CD4-positive, alpha-beta T cell (primary cell): ENCODE measurements around the gene SPOCK1. TPM values are rescaled to one million over a fixed set of nuclear protein-coding genes. Genes with fewer than 3 reads are reported as not detected.

Experiments
- ATAC-seq: fragments of 200-7000 bp; cut with Tn5 transposase; one replicate; pipeline ENCODE4 v1.10.0; 2022; ENCODE audit warnings: mild to moderate bottlenecking; ENCODE audit not compliant: poor library complexity
- CTCF ChIA-PET: fragments of 350-600 bp; sonication (Branson Sonifier 250); formaldehyde crosslinking; loops from one replicate; lab custom pipeline; 2021; ENCODE audit warnings: antibody characterized with exemption, inconsistent platforms; lab: Charles Lee
- POLR2A ChIA-PET: fragments of 350-600 bp; sonication (Branson Sonifier 250); formaldehyde crosslinking; loops from one replicate; lab custom pipeline; 2021; ENCODE audit warnings: antibody characterized with exemption, inconsistent platforms; lab: Charles Lee
- DNase-seq, 14 experiments: peaks; one replicate each; pipeline ENCODE4 v3.0.0-alpha.2; 2013 to 2020; ENCODE audit warnings: mixed read lengths in 2 of 14
- H3K27ac ChIP-seq, 2 donors: one replicate each; pipeline versions ENCODE4 v1.5.1 to v1.7.0; 2013; ENCODE audit warnings: low read length in 2 of 2, low read depth in 1 of 2, mild to moderate bottlenecking in 1 of 2
- H3K27me3 ChIP-seq, 2 experiments: 1 replicate in 1 of 2; 2 replicates in 1 of 2; pipeline versions ENCODE4 v1.6.1 to v1.7.0; 2013; ENCODE audit warnings: low read length in 2 of 2, control low read depth in 1 of 2, mild to moderate bottlenecking in 1 of 2, moderate library complexity in 1 of 2; ENCODE audit not compliant: insufficient read depth in 2 of 2, control insufficient read depth in 1 of 2
- H3K36me3 ChIP-seq: one replicate; pipeline ENCODE4 v1.6.1; 2013; ENCODE audit warnings: low read length, control low read depth; ENCODE audit not compliant: insufficient read depth
- H3K4me1 ChIP-seq: one replicate; pipeline ENCODE4 v1.6.1; 2013; ENCODE audit warnings: low read length, control low read depth; ENCODE audit not compliant: insufficient read depth
- H3K4me3 ChIP-seq: one replicate; pipeline ENCODE4 v1.5.1; 2013; ENCODE audit warnings: mild to moderate bottlenecking, low read length, moderate library complexity
- H3K9me3 ChIP-seq, 2 experiments: 1 replicate in 1 of 2; 2 replicates in 1 of 2; pipeline versions ENCODE4 v1.6.1 to v1.7.0; 2013; ENCODE audit warnings: low read length in 2 of 2, mild to moderate bottlenecking in 2 of 2, control low read depth in 1 of 2, moderate library complexity in 1 of 2; ENCODE audit not compliant: control insufficient read depth in 1 of 2, insufficient read depth in 1 of 2
- H3K27ac Mint-ChIP-seq: one replicate; pipeline ENCODE4 v1.8.0; 2020; ENCODE audit warnings: mixed read lengths
- H3K27me3 Mint-ChIP-seq: one replicate; pipeline ENCODE4 v1.8.0; 2021; ENCODE audit warnings: mixed read lengths
- H3K36me3 Mint-ChIP-seq: one replicate; pipeline ENCODE4 v1.8.0; 2021; ENCODE audit warnings: low read depth, mixed read lengths
- H3K4me1 Mint-ChIP-seq: one replicate; pipeline ENCODE4 v1.8.0; 2021; ENCODE audit warnings: low read depth, mixed read lengths
- H3K4me3 Mint-ChIP-seq: one replicate; pipeline ENCODE4 v1.8.0; 2020; ENCODE audit warnings: mild to moderate bottlenecking, mixed read lengths
- H3K9me3 Mint-ChIP-seq: one replicate; pipeline ENCODE4 v1.8.0; 2020; ENCODE audit warnings: mixed read lengths
- intact Hi-C, 2 experiments: fragments of 100-400 bp; cut with DNase I in 1 of 2; cut with micrococcal nuclease in 1 of 2; formaldehyde crosslinking; loops; one replicate each; pipeline versions ENCODE4 v1.15.1 to v1.9.0; 2023 to 2025; cut with DNase I, micrococcal nuclease
- total RNA-seq, 174 experiments: library from RNA in 2 of 174; stranded (reverse) in 2 of 174; gene quantifications; one replicate each; pipeline ENCODE4 v1.2.3 and lab custom pipeline; 2021 to 2026
- TF ChIP-seq, protein P1 (sequence below): fragments of 200-600 bp; IDR thresholded peaks from one replicate; pipeline ENCODE4 v1.8.0; 2022; ENCODE audit warnings: antibody characterized with exemption, mild to moderate bottlenecking

Gene SPOCK1
- total RNA-seq, 2 experiments from 2014 or later, result not detected

DNA sequence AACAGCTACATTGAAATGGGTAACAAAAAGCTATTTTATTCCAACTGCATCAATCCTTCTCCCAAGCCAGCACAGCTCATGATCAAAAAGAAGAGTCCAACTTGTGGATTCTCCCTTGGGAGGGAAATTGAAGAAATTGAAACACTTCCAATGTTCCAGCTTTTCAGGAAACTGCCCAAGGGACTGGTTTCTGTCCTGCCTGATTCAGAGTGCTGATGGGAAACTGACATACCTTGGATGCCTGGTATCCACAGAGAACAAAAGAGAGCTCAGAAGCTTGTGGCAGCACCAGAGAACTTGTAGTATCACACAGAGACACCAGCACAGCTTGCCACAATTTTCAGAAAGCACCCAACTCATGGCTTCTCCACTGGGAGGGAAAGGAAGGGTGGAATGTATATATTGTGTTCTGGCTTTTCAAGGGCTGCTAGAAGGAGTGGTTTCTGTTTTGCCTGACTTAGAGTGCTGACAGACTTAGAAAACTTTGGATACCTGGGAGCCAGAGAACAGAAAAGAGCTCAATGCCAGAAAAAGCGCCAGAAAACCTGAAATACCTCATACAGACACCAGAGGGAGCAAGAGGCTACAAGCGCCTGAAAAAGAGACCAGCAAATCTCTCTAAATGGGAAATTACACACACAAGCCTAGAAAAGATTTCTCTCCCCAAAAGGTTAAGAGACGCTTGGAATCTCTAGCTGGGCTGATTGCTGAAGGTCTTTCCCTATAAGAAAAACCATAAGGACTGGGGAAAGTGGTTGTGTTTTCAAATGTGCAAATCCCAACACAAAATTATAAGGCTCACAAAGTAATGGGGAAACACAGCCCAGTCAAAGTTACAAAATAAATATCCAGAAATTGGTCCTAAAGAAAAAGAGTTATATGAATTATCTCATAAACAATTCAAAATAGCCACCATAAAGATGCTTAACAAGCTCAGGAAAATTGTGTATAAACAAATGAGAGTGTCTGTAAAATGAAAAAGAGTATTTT lies 178.8 kb downstream of the SPOCK1 start:
- TF ChIP-seq, protein P1, sequence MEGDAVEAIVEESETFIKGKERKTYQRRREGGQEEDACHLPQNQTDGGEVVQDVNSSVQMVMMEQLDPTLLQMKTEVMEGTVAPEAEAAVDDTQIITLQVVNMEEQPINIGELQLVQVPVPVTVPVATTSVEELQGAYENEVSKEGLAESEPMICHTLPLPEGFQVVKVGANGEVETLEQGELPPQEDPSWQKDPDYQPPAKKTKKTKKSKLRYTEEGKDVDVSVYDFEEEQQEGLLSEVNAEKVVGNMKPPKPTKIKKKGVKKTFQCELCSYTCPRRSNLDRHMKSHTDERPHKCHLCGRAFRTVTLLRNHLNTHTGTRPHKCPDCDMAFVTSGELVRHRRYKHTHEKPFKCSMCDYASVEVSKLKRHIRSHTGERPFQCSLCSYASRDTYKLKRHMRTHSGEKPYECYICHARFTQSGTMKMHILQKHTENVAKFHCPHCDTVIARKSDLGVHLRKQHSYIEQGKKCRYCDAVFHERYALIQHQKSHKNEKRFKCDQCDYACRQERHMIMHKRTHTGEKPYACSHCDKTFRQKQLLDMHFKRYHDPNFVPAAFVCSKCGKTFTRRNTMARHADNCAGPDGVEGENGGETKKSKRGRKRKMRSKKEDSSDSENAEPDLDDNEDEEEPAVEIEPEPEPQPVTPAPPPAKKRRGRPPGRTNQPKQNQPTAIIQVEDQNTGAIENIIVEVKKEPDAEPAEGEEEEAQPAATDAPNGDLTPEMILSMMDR, result peak; percentile 46
- Mint-ChIP-seq H3K36me3 (no peaks in the 10 kb centered on the region), H3K4me3 (no peak overlapping the region), H3K27ac (no peak overlapping the region), H3K4me1 (no peaks in the 10 kb centered on the region), H3K9me3 (no peaks in the 10 kb centered on the region), H3K27me3 (peaks cover 40% of the 10 kb centered on the region)
- no peaks in the 10 kb centered on the region for H3K36me3 ChIP-seq
- DNase-seq (peak in 4 of 14 experiments; percentile 3 to 35 (median 29)), ATAC-seq (no peak)
- intact Hi-C loops, result loop anchor here (5.0 to 10.0 kb wide), 3 partner anchors 174 to 812 kb away; partner anchors contain the start of gene SPOCK1 (in 2 of the 2)
- H3K27ac ChIP-seq, result no peak overlapping the region
- H3K4me1 ChIP-seq, result no peaks in the 10 kb centered on the region
- H3K9me3 ChIP-seq, result peaks cover 0 to 4% of the 10 kb centered on the region in 2 experiments
- POLR2A ChIA-PET, result no interaction called here
- peaks cover 0 to 12% of the 10 kb centered on the region in 2 experiments for H3K27me3 ChIP-seq
- CTCF ChIA-PET, result interaction anchor here (1.0 kb wide), 1 partner anchor 10 kb away, joined by 4 read pairs; no protein-coding TSS in a partner anchor
- H3K4me3 ChIP-seq, result no peak overlapping the region

DNA sequence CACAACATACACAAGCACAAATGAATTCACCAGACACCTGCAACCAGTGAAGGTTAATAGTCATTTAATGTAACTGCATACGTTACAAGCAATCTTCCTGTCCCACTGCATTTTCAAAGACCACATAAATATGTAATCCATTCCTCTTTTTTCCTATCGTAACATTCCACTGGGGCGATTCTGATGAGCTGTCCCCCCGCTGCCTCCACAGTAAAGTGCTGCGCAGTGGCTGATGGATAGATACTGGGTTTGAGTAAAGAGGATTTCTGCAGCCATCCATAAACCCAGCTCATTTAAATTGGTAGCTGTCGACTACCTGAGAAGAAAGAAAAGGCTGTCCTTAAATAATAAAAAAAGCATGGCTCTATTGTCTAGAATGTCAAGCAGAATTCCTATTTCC lies 181.1 kb downstream of the SPOCK1 start:
- H3K27ac ChIP-seq, result no peak overlapping the region
- ChIA-PET CTCF (no interaction called here), POLR2A (no interaction called here)
- Mint-ChIP-seq H3K4me1 (no peaks in the 10 kb centered on the region), H3K27ac (no peak overlapping the region), H3K36me3 (no peaks in the 10 kb centered on the region), H3K27me3 (peaks cover 44% of the 10 kb centered on the region), H3K9me3 (no peaks in the 10 kb centered on the region), H3K4me3 (no peak overlapping the region)
- peaks cover 0 to 4% of the 10 kb centered on the region in 2 experiments for H3K9me3 ChIP-seq
- no peak overlapping the region for H3K4me3 ChIP-seq
- no peak for ATAC-seq
- H3K36me3 ChIP-seq, result no peaks in the 10 kb centered on the region
- DNase-seq, result no peak
- H3K4me1 ChIP-seq, result no peaks in the 10 kb centered on the region
- intact Hi-C loops, result no loop called here
- TF ChIP-seq, protein P1, result no peak
- peaks cover 0 to 12% of the 10 kb centered on the region in 2 experiments for H3K27me3 ChIP-seq

DNA sequence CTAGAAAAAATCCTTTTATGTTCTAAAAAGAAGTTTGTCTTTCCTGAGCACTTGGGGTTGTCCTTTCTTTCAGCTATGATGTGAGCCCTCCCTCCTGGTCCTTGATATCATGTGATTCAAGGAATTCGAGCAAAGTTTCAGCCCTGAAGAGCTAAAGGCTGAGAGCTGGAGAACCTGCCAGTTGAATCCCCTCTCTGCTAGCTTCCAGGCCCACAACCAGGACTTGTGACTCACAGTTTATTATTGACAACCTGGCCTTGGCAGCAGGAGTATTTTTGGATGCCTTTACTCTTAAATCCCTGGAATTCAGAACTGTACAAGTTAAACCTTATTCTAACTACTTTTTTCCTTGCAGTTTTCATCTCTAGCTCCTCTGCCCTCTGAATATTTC lies 182.8 kb downstream of the SPOCK1 start:
- H3K4me1 Mint-ChIP-seq, result no peaks in the 10 kb centered on the region
- TF ChIP-seq, protein P1, result no peak
- CTCF ChIA-PET, result no interaction called here

More for the DNA sequence above, 182.8 kb downstream of the SPOCK1 start:
- Histone ChIP-seq H3K36me3 (no peaks in the 10 kb centered on the region), H3K4me1 (no peaks in the 10 kb centered on the region), H3K27me3 (peaks cover 0 to 7% of the 10 kb centered on the region in 2 experiments), H3K4me3 (no peak overlapping the region), H3K27ac (no peak overlapping the region), H3K9me3 (peaks cover 0 to under 1% of the 10 kb centered on the region in 2 experiments)
- POLR2A ChIA-PET, result no interaction called here
- Mint-ChIP-seq H3K27me3 (peaks cover 44% of the 10 kb centered on the region), H3K27ac (no peak overlapping the region), H3K36me3 (no peaks in the 10 kb centered on the region), H3K9me3 (no peaks in the 10 kb centered on the region), H3K4me3 (no peak overlapping the region)
- ATAC-seq (no peak), DNase-seq (no peak)
- intact Hi-C loops, result no loop called here
